ENCODE measurements around the gene YTHDC1. TPM values are rescaled to one million over a fixed set of nuclear protein-coding genes. Genes with fewer than 3 reads are reported as not detected.

Gene YTHDC1
- total and polyA plus RNA-seq, 2 of the 13 experiments (the other 11 are each of a cell fraction or from before 2014, with no cell fraction given): 37.3 to 56.8 TPM

DNA sequence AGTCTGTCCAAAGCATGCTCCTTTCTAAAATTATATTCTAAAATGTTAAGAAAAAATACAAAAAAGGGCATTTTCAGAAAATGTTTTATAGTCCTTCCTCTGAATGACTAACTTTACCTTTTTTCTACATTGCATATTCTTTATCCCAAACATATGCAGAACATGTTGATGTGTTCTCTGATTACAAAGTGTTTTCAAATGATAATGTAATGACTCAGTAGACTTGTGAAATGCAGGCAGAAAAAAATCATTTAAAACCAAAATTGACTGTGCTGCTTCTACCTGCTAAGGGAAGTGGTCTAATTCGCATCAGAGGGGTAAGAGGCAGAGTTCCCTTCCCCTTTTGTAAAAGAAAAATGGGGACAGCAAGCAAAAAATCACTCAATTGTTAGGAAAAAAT, 22.7 kb upstream of the YTHDC1 start:
- WGBS (ENCODE audit: low lambda C conversion rate): 3% methylated on average over 1 of the region's 1 CpG
- ChIA-PET POLR2A (no interaction called here), CTCF (ENCODE audit: low intra/inter-chr PET ratio, low total read pairs) (no interaction called here)
- H3K9ac ChIP-seq (ENCODE audit: insufficient read depth, low read depth, low read length): no peak overlapping the region
- H4K20me1 ChIP-seq (ENCODE audit: insufficient read depth, low read length): no peaks in the 10 kb centered on the region
- H3K36me3 ChIP-seq (replicated peaks in 1 of 2; ENCODE audit: control insufficient read depth in 1 of 2, insufficient read depth in 2 of 2, low read length in 2 of 2): no peaks in the 10 kb centered on the region
- in situ Hi-C loops (cut with HindIII; ENCODE audit: extremely low pct_ligation_motif_present, low pct_unique_long_range_greater_than_20kb): no loop called here
- H3K9me3 ChIP-seq (ENCODE audit: low read length): no peaks in the 10 kb centered on the region
- H3K4me2 ChIP-seq (ENCODE audit: low read depth, low read length): no peak overlapping the region
- FAIRE-seq (no peak), DNase-seq (ENCODE audit: low spot score) (no peak), ATAC-seq (no peak)
- peaks cover 12% of the 10 kb centered on the region for H3K4me1 ChIP-seq (ENCODE audit: insufficient read depth, low read length)
- H3K4me3 ChIP-seq (replicated peaks in 1 of 3; ENCODE audit: insufficient read depth in 1 of 3, low read depth in 2 of 3, low read length in 3 of 3): no peak overlapping the region
- no peaks in the 10 kb centered on the region for H3K27me3 ChIP-seq (ENCODE audit: control insufficient read depth in 1 of 2, insufficient read depth in 2 of 2, low read length in 2 of 2)
- no peak overlapping the region for H2AFZ ChIP-seq (ENCODE audit: low read length)
- H3K79me2 ChIP-seq (ENCODE audit: insufficient read depth, low read length): no peaks in the 10 kb centered on the region
- no peak for TF ChIP-seq ZNF44 (CRISPR knock-in tag; IDR thresholded peaks at IDR 0.05)
- TF ChIP-seq STAT5B (CRISPR knock-in tag; IDR thresholded peaks at IDR 0.05): no peak
- TF ChIP-seq ZBTB20 (CRISPR knock-in tag; IDR thresholded peaks at IDR 0.05; ENCODE audit: borderline replicate concordance, low read depth): no peak
- TF ChIP-seq ATF2 (CRISPR knock-in tag; IDR thresholded peaks at IDR 0.05): no peak
- no peak for TF ChIP-seq RFXAP (CRISPR knock-in tag; IDR thresholded peaks at IDR 0.05; ENCODE audit: borderline replicate concordance)
- TF ChIP-seq, protein P1, sequence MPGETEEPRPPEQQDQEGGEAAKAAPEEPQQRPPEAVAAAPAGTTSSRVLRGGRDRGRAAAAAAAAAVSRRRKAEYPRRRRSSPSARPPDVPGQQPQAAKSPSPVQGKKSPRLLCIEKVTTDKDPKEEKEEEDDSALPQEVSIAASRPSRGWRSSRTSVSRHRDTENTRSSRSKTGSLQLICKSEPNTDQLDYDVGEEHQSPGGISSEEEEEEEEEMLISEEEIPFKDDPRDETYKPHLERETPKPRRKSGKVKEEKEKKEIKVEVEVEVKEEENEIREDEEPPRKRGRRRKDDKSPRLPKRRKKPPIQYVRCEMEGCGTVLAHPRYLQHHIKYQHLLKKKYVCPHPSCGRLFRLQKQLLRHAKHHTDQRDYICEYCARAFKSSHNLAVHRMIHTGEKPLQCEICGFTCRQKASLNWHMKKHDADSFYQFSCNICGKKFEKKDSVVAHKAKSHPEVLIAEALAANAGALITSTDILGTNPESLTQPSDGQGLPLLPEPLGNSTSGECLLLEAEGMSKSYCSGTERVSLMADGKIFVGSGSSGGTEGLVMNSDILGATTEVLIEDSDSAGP (CRISPR knock-in tag; IDR thresholded peaks at IDR 0.05; ENCODE audit: borderline replicate concordance): no peak
- TF ChIP-seq TCF7 (IDR thresholded peaks at IDR 0.05; ENCODE audit: low read depth): no peak
- TF ChIP-seq U2AF2 (IDR thresholded peaks at IDR 0.05; ENCODE audit: low read depth, low read length): no peak
- no peak for TF ChIP-seq DRAP1 (CRISPR knock-in tag; IDR thresholded peaks at IDR 0.05)
- no TSS peak for BruUV-seq (replicated peaks)
- intact Hi-C loops (cut with micrococcal nuclease; ENCODE audit: unreplicated experiment): no loop called here
- no peak overlapping the region for H3K27ac ChIP-seq (ENCODE audit: extremely low read length, insufficient read depth, low read length)
